ENCODE results near the gene DNER. TPM values are rescaled to one million over a fixed set of nuclear protein-coding genes. Genes with fewer than 3 reads are reported as not detected.

Gene DNER
- total RNA-seq, 1 donor, result 0.72 TPM

GRCh38 chr2:229740279-229740678, 25.9 kb upstream of the DNER start:
- DNase-seq (ENCODE audit: low read depth), result no peak
- no peak overlapping the region for H3K4me3 ChIP-seq (ENCODE audit: low read depth, low read length)
- no peak for TF ChIP-seq CTCF (IDR thresholded peaks at IDR 0.05; ENCODE audit: insufficient read depth, low read length)

GRCh38 chr2:229738024-229738625, 23.8 kb upstream of the DNER start:
- no peak for DNase-seq (ENCODE audit: low read depth)

GRCh38 chr2:229734410-229734809, 20.1 kb upstream of the DNER start:
- no peak overlapping the region for H3K4me3 ChIP-seq (ENCODE audit: low read depth, low read length)
- TF ChIP-seq CTCF (IDR thresholded peaks at IDR 0.05; ENCODE audit: insufficient read depth, low read length), result no peak
- no peak for DNase-seq (ENCODE audit: low read depth)

More at GRCh38 chr2:229738024-229738625, 23.8 kb upstream of the DNER start:
- no peak for TF ChIP-seq CTCF (IDR thresholded peaks at IDR 0.05; ENCODE audit: insufficient read depth, low read length)
- no peak overlapping the region for H3K4me3 ChIP-seq (ENCODE audit: low read depth, low read length)

- DNase-seq (ENCODE audit: low read depth), result no peak
- H3K4me3 ChIP-seq (ENCODE audit: low read depth, low read length), result no peak overlapping the region
- no peak for TF ChIP-seq CTCF (IDR thresholded peaks at IDR 0.05; ENCODE audit: insufficient read depth, low read length)
Measured at GRCh38 chr2:229733611-229734245, 19.4 kb upstream of the DNER start.

- TF ChIP-seq CTCF (IDR thresholded peaks at IDR 0.05; ENCODE audit: insufficient read depth, low read length), result no peak
- no peak for DNase-seq (ENCODE audit: low read depth)
- H3K4me3 ChIP-seq (ENCODE audit: low read depth, low read length), result no peak overlapping the region
Measured at GRCh38 chr2:229732897-229733296, 18.5 kb upstream of the DNER start.

- H3K4me3 ChIP-seq (ENCODE audit: low read depth, low read length), result no peak overlapping the region
- peak; percentile 66 for DNase-seq (ENCODE audit: low read depth)
- TF ChIP-seq CTCF (IDR thresholded peaks at IDR 0.05; ENCODE audit: insufficient read depth, low read length), result no peak
Measured at GRCh38 chr2:229731916-229732315, 17.6 kb upstream of the DNER start.
